ENCODE data around the gene COX7A2L.

COX7A2L gene

DNA sequence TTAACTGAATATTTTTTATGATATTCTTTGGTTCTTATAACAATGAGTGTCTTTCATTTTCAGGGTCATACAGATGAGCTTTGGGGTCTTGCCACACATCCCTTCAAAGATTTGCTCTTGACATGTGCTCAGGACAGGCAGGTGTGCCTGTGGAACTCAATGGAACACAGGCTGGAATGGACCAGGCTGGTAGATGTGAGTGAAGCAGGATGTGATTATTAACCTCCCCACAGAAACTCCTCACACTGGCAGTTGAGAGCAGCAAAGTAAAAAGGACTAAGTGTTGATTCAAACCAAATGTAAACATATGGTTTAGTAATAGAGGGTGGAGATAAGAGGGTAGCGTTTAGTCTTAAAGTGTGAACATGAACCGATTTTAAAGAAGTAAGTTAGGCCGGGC, 57.8 kb downstream of the COX7A2L start:
- Histone ChIP-seq H3K14ac (ENCODE audit: low read length) (no peak overlapping the region), H3K27me3 (ENCODE audit: control insufficient read depth in 3 of 3, insufficient read depth in 3 of 3, low read depth in 1 of 3, low read length in 3 of 3) (no peaks in the 10 kb centered on the region), H2BK120ac (ENCODE audit: low read depth, low read length) (no peak overlapping the region), H3K4me2 (ENCODE audit: insufficient read depth, low read length, poor library complexity, severe bottlenecking) (no peak overlapping the region), H3K9me3 (replicated peaks in 1 of 2; ENCODE audit: control insufficient read depth in 2 of 2, insufficient read depth in 1 of 2, low read depth in 1 of 2, low read length in 2 of 2) (no peaks in the 10 kb centered on the region), H2BK15ac (ENCODE audit: low read length) (no peak overlapping the region), H2AK5ac (ENCODE audit: low read depth, low read length) (no peak overlapping the region), H3K9ac (ENCODE audit: low read depth, low read length, poor library complexity) (no peak overlapping the region), H3K4me1 (ENCODE audit: control insufficient read depth in 2 of 2, insufficient read depth in 1 of 2, low read depth in 1 of 2, low read length in 2 of 2) (no peaks in the 10 kb centered on the region), H3K23ac (ENCODE audit: low read depth, low read length, poor library complexity) (no peak overlapping the region), H2BK12ac (ENCODE audit: low read length) (no peak overlapping the region), H2BK5ac (ENCODE audit: low read length) (no peak overlapping the region), H4K91ac (ENCODE audit: low read depth, low read length, poor library complexity) (no peak overlapping the region), H3K4ac (ENCODE audit: low read length) (no peak overlapping the region), H3K79me1 (ENCODE audit: low read depth, low read length) (no peaks in the 10 kb centered on the region), H4K8ac (ENCODE audit: low read depth, low read length) (no peak overlapping the region), H3K18ac (ENCODE audit: low read length) (no peak overlapping the region), H2AFZ (ENCODE audit: low read length) (no peak overlapping the region), H3K4me3 (ENCODE audit: low read length in 2 of 2) (no peak overlapping the region), H3K27ac (replicated peaks; ENCODE audit: low read length) (no peak overlapping the region), H3K36me3 (replicated peaks in 1 of 2; ENCODE audit: control insufficient read depth in 2 of 2, insufficient read depth in 2 of 2, low read length in 2 of 2) (peaks cover 8 to 91% of the 10 kb centered on the region in 2 donors)
- no peak for DNase-seq (ENCODE audit: low spot score)
- WGBS, 2 donors (ENCODE audit: extremely low coverage in 2 of 2, insufficient read length in 2 of 2, insufficient replicate concordance in 1 of 2) = 100% methylated on average over 1 of the region's 3 CpGs; no CpG with 5 or more reads in 1 of the 2 donors

DNA sequence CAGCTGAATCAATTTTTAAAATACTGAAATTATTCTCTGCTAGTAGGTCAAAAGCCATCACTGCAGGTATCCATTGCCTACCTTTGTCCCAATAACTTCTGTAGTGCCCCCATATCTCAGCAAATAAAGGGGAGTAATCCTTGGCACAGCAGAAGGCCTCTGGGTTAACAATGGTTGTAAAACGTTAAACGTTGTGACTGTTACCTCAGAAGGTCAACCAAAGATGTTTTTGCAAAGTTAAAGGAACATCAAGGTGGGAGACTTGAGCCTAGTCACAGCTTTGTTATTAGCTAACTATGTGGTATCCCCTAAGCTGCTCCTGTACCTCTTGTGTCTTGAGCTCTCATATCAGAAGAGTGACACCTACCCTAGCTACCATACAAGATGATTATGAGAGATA, 60.5 kb downstream of the COX7A2L start:
- no peak overlapping the region for H2BK120ac ChIP-seq (ENCODE audit: low read depth, low read length)

More for the DNA sequence above, 60.5 kb downstream of the COX7A2L start:
- H3K36me3 ChIP-seq (replicated peaks in 1 of 2; ENCODE audit: control insufficient read depth in 2 of 2, insufficient read depth in 2 of 2, low read length in 2 of 2) = peaks cover 18 to 95% of the 10 kb centered on the region in 2 donors
- H2BK12ac ChIP-seq (ENCODE audit: low read length) = no peak overlapping the region
- H3K4ac ChIP-seq (ENCODE audit: low read length) = no peak overlapping the region
- H3K27ac ChIP-seq (replicated peaks; ENCODE audit: low read length) = no peak overlapping the region
- no peak overlapping the region for H2BK5ac ChIP-seq (ENCODE audit: low read length)
- H3K4me2 ChIP-seq (ENCODE audit: insufficient read depth, low read length, poor library complexity, severe bottlenecking) = no peak overlapping the region
- H3K9me3 ChIP-seq (replicated peaks in 1 of 2; ENCODE audit: control insufficient read depth in 2 of 2, insufficient read depth in 1 of 2, low read depth in 1 of 2, low read length in 2 of 2) = no peaks in the 10 kb centered on the region
- H2AFZ ChIP-seq (ENCODE audit: low read length) = no peak overlapping the region
- H3K18ac ChIP-seq (ENCODE audit: low read length) = no peak overlapping the region
- no peaks in the 10 kb centered on the region for H3K79me1 ChIP-seq (ENCODE audit: low read depth, low read length)
- H2AK5ac ChIP-seq (ENCODE audit: low read depth, low read length) = no peak overlapping the region
- no peak overlapping the region for H3K9ac ChIP-seq (ENCODE audit: low read depth, low read length, poor library complexity)
- no peak overlapping the region for H3K4me3 ChIP-seq (ENCODE audit: low read length in 2 of 2)
- H3K27me3 ChIP-seq (ENCODE audit: control insufficient read depth in 3 of 3, insufficient read depth in 3 of 3, low read depth in 1 of 3, low read length in 3 of 3) = no peaks in the 10 kb centered on the region
- H3K14ac ChIP-seq (ENCODE audit: low read length) = no peak overlapping the region
- no peak overlapping the region for H3K23ac ChIP-seq (ENCODE audit: low read depth, low read length, poor library complexity)
- H4K91ac ChIP-seq (ENCODE audit: low read depth, low read length, poor library complexity) = no peak overlapping the region
- no peak overlapping the region for H2BK15ac ChIP-seq (ENCODE audit: low read length)
- no peaks in the 10 kb centered on the region for H3K4me1 ChIP-seq (ENCODE audit: control insufficient read depth in 2 of 2, insufficient read depth in 1 of 2, low read depth in 1 of 2, low read length in 2 of 2)
- H4K8ac ChIP-seq (ENCODE audit: low read depth, low read length) = no peak overlapping the region
- no peak for DNase-seq (ENCODE audit: low spot score)
- WGBS, 2 donors (ENCODE audit: extremely low coverage in 2 of 2, insufficient read length in 2 of 2, insufficient replicate concordance in 1 of 2) = no CpG with 5 or more reads among the region's 2 CpGs

Measured in neuronal stem cell (in vitro differentiated cells).